ENCODE results near the gene PAX7.

PAX7 gene

GRCh38 chr1:18628511-18628910 lies 2.1 kb upstream of the PAX7 start:
- TF ChIP-seq CTCF (IDR thresholded peaks at IDR 0.05) (no peak), ZFX (IDR thresholded peaks at IDR 0.05; ENCODE audit: borderline replicate concordance) (no peak)

GRCh38 chr1:18629659-18630510 lies 761 bp upstream of the PAX7 start:
- TF ChIP-seq ZFX (IDR thresholded peaks at IDR 0.05; ENCODE audit: borderline replicate concordance) (no peak), CTCF (IDR thresholded peaks at IDR 0.05) (no peak)
- no peak overlapping the region for H3K27ac ChIP-seq

More at GRCh38 chr1:18628511-18628910, 2.1 kb upstream of the PAX7 start:
- H3K27ac ChIP-seq = no peak overlapping the region

GRCh38 chr1:18631496-18632217 lies 1.0 kb downstream of the PAX7 start:
- TF ChIP-seq ZFX (IDR thresholded peaks at IDR 0.05; ENCODE audit: borderline replicate concordance) (no peak), CTCF (IDR thresholded peaks at IDR 0.05) (no peak)
- no peak overlapping the region for H3K27ac ChIP-seq

- TF ChIP-seq ZFX (IDR thresholded peaks at IDR 0.05; ENCODE audit: borderline replicate concordance) (no peak), CTCF (IDR thresholded peaks at IDR 0.05) (no peak)
Measured at GRCh38 chr1:18632218-18632588, 1.6 kb downstream of the PAX7 start.

GRCh38 chr1:18632783-18633421 lies 2.3 kb downstream of the PAX7 start:
- TF ChIP-seq CTCF (IDR thresholded peaks at IDR 0.05) (no peak), ZFX (IDR thresholded peaks at IDR 0.05; ENCODE audit: borderline replicate concordance) (no peak)
- no peak overlapping the region for H3K27ac ChIP-seq

More at GRCh38 chr1:18632218-18632588, 1.6 kb downstream of the PAX7 start:
- H3K27ac ChIP-seq = no peak overlapping the region

GRCh38 chr1:18633422-18634155 lies 2.9 kb downstream of the PAX7 start:
- no peak overlapping the region for H3K27ac ChIP-seq
- TF ChIP-seq ZFX (IDR thresholded peaks at IDR 0.05; ENCODE audit: borderline replicate concordance) (no peak), CTCF (IDR thresholded peaks at IDR 0.05) (no peak)
